DMS53 treated with DMSO at 0.1 percent for 48 hours (cell line): ENCODE measurements around the gene CSF1.

Experiments used
- DNase-seq: peaks from one replicate; lab custom pipeline; 2025; ENCODE audit not compliant: unreplicated experiment; lab: John Stamatoyannopoulos, UW

The CSF1 gene

DNA sequence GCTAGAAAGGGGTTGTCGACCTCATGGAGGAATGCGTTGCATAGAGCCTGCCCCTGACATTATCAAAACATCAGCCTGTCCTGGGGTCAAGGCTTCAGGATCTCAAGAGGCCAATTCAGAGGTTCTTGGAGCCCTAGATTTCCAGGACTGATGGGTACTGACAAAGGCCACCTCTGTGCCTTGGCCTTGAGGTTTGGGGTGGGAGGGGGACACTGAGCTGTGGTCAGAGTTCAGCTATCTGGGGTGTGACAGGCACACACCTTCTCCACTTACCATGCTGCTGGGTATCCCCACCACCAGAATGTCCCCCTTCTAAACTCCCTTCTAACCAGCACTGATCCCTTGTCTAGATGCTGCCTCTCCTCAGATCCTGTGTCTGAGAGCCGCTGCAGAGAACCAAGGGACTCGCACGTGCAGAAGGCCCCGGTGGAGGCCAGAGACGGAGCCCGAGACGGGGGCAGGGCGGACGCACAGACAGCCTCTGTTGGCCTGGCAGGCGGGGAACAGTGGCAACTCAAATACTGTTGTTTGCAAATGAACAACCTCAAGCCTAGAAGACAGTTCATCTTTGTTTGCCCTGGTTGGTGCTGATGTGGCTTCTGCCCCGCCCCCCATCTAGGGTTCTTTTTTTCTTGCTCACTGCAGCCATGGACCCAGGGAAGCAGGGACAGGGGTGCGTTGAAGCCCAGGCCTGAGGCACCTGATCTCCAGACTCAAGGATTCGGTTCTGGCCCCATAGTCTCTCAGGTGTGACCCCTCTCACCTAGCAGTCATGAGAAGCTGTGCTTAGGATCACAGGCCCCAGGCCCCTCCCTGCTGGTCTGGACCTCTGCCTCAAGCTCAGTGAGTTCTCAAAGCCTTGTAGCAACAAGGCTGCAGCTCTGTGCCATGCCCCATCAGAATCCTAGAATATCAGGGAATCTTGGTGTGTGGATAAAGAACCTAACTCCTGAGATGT, 28.1 kb upstream of the CSF1 start:
- no peak for DNase-seq

DNA sequence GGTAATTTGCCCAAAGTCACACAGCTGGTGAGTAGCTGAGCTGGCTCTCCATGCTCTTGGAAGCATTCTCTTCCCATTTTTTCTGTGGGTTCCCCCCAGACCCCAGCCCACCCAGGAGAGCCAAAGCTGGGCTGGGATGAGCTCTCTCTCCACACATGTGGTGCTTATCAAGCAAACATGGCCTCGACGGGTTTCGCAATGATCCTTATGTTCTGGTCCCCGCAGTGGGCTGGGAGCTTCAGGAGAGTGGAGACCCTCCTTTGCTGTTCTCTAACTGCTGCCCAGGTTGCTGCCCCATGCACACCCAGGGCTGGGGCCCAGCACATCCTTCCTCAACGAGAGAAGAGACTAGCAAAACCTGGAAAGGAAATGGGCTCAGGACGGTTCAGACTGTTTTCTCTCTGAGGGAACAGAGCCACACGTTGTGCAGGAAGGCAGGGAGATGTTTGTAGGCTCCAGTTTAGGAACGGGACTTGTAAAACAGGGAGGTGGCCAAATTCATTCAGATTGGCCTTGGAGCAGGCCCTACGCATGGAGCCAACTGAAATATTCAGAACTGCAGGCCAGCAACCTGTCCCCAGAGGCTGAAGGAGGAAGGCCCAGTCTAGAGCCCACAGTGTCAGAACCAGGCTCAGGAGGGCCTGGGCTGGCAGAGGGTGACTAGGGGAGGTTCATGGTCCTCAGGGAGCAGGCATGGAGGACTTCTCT, 27.2 kb upstream of the CSF1 start:
- DNase-seq: no peak

DNA sequence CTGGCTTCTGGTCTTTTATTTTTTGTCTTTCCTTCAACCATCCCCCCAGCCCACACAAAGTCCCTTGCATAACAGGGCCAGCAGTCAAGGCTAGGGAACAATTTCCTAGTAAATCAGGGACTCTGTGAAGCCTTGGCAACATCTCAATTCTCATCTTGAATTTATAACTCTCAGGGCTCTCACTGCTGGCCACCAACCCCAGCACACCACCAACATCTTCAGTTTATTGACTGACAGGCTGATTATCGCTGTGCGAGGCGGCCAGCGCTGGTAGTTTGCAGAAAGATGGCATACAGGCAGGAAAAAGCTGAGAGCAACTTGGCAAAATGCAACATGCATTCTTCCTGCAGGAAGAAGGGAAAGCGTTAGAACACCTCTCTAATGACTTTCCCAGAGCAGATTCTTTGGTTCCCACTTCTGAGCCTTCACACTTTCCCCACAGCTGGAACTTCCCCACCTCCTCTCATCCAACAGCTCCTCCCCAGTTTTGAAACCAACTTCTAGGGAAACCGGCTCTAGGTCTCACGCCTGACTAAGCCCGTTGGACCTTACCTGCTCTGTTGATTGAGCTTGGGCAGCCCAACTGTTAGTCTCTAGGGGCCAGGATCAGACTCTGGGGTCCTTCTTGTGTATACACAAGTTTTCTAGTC, 26.3 kb upstream of the CSF1 start:
- DNase-seq: no peak

DNA sequence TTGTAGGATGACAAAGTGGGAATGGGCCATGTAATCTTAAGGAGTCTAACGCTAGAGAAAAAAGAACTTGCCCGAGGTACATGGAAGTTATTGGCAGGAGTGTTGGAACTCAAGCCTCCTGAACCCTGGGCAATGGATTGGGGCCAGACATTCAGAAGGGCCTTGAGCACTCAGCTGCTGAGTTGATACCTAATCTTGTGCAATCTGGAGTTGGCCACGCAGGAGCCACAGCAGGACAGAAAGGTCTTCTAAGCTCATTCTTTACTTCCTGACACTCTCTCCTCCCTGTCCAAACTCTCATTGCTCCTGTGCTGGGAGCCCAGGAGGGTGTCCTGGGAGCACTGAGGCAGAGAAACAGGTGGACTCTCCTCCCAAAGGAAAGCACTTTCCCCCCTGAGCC, 25.1 kb upstream of the CSF1 start:
- DNase-seq: no peak

DNA sequence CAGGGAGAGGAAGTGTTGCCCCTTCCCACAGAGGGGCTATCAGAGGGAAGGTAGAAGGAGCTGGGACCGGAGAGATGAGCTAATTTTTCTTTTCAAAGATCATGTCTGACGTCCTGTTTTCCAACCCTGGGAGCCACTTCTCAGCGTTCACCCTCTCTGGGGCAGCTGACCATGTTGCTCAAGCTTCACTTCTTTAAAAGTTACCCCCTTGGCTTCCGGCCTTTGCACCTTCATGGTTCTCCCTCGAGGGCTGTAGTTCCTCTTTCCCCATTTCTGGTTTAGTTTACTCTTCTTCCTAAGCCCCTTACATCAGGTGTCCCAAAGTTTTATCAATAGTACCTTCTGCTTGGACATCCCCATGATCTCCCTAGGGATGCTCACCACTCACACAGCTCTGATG, 23.8 kb upstream of the CSF1 start:
- no peak for DNase-seq

DNA sequence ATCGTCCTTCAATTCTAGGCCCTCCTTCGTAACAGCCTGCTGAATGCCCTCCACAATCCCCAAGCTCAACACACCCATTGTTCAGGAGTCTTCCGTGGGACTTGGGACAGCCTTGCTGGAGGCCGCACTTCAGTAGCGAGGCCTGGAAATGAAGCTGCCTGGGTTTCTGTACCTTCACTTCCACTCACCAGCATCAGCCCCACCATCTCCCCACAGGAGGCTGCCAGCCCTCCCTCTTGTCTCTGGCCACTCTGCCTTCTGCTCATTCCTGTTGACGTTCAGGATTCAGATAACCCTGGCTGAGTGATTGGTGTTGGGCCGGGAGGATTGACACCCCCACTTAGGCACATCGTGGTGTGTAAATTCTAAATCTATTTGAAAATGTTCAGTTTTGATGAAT, 23.4 kb upstream of the CSF1 start:
- DNase-seq: no peak

DNA sequence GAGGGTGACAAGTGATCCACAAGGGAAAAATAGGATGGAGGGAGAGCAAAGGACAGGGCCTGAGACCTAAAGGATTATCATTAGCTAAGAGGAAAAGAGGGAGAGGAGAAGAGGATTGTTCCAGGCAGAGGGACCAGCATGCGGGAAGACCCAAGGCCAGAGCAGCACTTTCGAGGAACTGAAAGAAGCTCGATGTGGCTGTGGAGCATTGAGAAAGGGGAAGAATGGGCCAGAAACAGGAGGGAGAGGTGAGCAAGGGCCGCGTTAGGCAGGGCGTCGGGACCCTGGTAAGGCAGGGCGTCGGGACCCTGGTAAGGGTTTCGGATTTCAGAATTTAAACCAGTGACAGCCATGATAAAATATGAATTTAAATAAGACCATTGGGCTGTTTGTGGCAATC, 22.8 kb upstream of the CSF1 start:
- no peak for DNase-seq

DNA sequence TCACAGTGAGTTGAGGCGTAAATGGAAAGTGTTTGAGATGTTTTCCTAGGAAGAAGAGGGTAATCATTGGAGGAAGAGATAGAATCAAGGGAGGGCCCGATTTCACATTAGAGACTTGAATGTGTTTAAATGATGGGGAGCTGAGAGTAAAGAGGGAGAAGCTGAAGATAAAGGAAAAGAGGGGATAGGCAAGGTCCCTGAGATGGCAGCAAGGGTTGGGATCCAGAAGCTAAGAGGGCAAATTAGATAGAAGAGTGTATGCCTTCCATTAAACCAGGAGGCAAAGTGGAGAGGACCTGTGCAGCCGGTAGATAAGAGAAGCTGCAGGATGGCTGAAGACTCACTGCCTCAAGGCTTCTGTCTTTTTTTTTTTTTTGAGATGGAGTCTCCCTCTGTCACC, 21.6 kb upstream of the CSF1 start:
- DNase-seq: no peak

DNA sequence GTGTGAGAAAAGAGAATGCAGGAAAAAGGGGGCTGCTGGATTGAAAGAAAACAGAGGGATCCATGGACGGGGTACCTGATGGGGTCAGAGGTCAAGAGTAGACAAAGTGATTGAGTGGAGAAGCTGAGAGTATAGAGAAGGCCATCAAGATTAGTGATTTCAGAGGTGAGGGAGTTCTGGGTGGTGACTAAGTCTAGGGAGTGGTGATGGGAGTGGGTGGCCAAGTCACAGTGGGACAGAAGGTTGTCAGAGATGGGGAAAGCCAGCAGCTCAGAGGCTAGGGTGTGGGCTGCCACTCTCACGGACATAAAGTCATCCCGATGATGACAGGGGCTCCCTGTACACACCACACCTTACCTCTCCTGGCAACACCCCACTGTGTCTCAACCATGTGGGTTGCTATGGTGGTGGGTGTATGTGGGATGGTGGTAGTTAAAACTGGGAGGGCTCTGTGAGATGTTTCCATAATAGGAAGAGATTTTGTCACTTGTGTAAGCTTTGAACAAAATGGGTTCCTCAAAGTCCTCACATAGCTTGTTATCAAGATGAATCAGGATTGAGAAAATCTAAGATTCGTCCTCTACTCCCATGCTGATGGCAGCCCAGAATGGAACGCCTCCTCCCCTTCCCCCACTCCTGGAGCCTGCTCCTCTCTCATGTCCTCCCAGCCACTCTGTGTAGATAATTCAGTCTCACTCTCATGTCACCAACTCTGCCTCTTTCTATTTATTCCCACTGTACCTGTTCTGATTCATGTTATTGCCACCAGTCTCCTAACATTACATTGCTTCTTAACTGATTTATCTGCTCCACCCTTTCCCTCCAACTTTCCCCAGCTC, 20.3 kb upstream of the CSF1 start:
- DNase-seq: no peak

DNA sequence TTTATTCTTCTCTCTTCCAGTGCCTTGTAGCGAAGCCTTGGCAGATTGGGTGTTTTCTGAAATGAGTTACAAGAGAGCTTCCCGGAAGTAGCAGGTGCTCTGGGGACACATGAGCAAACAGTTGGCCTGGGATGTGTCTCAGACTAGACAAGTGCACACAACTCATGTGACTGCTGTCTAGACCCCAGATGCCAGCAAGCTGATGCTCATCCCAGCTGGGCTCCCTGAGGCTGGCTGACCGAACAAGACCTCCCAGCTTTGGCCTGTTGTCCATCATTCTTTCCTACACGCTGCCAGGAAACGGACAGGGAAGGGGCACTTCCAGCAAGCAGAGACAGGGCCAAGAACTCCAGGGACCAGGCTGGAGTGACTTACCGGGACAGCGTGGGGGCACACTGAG, 18.7 kb upstream of the CSF1 start:
- peak; percentile 28 for DNase-seq

DNA sequence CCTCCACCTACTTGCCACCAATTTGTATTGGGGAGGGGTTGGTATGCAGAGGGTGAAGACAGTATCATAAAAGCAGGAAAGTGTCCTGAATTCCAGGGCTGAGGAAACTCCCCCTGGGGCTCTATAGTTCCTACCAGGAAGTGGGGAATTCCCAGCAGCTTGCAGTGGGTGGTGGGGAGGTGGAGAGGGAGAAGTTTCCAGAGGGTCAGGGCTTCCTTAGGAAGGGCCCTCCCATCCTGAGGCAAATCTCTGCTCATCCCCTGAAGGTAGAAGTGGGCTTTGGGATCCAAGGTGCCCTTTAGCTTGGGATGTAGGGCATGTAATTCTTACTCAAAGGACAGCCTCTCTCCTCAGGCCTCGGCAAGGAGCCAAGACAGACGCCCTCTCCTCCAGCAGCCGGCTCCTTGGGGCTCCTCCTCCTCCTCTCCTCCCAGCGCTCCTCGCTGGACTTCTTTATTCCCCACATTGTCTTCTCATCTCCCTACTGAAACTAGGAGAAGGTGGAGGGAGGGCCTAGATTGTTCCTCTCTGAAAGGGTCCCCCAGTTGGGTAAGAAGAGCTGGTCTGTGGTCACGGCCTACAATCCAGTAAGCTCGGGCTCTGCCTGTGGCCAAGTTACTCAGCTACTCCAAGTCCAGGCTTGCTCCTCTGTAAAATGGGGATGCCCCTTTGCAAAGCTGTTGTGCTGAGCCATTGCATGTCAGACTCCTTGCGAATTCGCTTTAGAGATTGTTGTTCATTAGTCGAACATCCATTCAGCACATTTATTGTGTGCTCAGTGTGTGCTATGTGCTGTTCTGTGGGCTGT, 17.9 kb upstream of the CSF1 start:
- DNase-seq: no peak

DNA sequence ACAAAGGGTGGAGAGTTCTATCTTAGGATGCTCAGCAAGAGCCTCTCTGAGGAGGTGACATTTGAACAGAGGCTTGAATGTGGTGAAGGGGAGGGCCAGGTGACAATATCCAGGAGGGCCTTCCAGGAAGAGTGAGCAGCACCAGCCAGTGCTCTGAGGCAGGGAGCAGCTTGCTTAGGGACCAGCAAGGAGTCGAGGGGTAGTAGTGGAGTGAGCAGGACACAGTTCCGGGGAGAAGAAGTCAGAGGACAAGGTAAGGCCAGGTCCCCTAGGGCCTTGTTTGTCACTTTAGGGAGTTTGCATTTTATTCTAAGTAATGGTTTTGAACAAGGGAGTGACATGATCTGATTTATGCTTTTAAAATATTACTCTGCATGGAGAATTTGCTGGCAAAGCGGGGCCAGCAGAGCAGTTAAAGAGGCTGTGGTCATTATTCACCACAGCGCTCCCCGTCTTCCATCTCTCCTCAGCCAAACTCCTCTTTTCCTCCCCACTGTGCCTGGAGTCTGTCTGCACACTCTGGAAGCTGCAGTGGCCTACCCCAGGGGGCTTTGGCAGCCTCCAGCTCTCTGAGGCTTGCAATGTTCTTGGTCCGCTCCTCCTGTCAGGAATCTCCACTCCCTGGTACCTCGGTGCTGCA, 17.0 kb upstream of the CSF1 start:
- DNase-seq: no peak

DNA sequence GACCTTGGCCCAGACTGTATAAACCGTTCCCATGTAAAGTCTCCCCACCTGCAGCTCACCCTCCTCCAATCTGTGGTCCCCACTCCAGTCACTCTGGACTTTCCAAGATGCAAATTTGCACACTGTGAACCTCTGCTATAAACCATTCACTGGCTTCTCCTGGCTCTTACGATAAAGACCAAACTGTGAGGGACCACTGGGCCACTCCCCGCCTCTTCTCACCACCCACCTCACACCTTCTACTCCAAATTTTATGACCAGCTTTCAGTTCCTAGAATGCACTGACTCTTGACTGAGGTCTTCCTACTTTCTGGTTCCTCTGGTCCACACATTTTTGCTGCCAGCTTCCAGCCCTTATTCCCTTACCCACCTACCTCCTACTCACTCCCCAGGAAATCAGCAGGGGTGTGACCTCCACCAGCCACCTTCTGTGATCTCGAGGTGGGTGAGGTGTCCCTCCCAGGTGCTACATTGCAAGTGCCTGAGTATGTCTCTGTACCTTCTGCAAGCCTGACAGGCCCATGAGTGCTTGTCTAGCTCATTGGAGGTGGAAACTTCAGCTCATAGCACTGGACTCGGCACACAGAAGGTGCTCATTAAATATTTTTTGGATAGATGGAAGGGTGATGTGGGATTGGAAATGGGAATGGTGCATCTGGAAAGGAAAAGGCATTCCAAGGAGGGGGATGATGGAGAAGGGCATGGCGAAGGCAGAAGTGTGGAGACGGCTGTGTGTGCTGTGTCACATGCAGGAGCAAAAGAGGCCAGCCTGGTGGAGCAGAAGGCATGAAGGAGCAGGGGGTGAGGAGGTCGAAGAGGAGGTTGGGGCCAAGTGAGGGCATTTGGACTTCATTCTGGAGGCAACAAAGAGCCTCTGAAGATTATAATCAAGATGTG, 15.6 kb upstream of the CSF1 start:
- DNase-seq: no peak

DNA sequence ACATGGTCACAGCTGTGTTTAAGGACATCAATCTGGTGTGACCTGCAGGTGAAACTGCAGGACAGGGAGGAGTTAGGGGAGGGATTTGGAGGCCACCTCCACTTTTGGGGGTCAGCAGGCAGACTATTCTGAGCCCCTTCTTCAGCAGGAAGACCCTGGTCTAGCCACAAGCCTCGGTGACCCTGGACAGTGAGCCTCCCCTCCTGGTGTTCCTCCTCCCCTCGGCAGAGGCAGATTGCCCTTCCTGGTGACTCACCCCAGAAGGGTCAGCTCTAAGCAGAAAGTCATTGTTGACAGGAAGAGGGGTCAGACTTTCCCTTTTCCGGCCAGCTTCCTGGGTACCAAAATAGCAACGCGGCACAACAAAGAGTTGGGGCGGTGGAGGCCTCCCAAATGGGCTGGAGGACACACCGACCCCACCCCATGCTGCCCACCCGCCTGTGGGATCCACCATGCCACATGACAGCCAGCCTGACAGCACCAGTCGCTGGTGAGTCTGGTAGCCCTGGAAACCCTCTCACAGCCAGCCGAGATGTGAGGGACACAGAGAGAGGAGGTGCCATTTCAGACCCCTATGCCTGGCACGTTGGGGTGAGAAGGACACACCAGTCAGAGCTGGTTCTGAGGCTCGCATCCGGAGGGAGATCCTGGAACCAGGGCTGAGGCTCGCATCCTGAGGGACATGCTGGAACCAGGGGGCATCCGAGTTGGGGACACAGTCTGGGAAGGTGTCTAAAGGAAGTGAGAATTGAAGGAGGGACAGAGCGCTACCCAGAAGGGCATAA, 14.7 kb upstream of the CSF1 start:
- peak; percentile 57 for DNase-seq

DNA sequence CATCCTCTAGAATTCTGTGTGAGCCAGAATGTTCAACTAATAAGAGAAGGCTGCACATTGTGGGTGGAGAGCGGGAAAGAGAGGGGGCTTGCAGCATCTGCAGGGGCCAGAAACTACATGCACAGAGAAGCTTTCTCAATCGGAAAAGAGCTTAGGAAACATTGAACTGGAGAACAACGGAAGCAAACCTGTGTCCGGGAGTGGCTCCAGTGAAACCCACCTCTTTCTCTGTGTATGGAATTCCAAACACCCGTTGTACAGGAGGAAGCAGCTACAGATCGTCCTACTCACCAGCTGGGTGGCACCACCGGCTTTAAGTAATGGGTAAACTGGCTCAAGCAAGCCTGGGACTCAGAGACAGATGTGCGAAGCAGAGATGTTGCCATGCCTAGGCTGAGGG, 14.0 kb upstream of the CSF1 start:
- no peak for DNase-seq

DNA sequence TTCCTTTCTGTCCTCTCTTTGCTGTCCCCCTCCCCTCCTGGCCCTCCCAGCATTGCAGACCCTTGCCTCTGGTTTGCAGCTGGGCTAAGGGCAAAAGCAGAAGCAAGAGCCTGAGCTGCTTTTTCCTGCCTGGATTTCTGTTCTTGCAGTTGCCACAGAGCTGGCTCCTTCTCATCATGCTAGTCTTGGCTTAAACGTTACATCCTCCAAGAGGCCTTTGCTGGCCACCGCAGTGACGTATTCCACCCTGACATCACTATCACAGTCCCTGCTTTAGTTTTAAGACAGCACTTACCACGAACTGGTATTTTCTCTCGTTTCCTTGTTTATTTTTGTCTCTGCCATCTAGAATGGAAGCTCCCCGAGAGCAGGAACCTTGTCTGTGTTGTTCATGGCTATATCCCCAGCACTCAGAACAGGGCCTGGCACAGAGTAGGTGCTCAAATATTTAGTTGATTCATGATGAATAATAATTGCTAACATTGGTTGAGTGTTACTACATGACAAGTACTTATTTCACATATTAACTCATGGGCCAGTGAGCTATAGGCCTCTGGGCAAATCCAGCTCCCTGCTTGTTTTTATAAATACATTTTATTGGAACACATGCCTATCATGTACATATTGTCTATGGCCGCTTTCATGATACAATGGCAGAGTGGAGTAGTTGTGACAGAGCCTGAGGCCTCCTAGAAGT, 13.2 kb upstream of the CSF1 start:
- DNase-seq: no peak

DNA sequence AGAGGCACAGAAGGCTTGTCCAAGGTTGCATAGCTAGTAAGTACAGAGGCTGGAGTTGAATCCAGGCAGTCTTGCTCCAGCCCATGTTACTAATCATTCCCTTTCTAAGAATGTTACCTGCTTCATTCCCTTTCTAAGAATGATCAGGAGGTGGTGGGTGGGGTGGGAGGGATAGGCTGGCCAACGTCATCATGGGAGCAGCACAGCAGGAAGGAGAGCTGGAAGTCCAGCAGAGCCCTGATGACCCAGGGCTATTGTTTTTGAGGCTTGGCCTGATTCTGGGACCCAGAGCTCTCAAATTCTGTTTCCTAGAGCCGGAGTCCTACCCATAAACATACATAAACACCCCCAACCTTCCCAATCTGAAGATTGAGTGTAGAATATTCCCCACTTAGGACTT, 11.8 kb upstream of the CSF1 start:
- no peak for DNase-seq
